GM12875 (cell line): ENCODE data around the gene COX6B2.

Experiments used
- H3K4me3 ChIP-seq: one replicate; pipeline ENCODE4 v1.5.1; 2011; ENCODE audit warnings: low read depth, low read length, control low read depth
- CTCF ChIP-seq: IDR thresholded peaks from 2 replicates; pipeline ENCODE4 v1.5.1; 2011; ENCODE audit warnings: low read depth, mild to moderate bottlenecking, control low read depth, inconsistent platforms, low read length, moderate library complexity, borderline replicate concordance; ENCODE audit not compliant: insufficient read depth

Gene COX6B2

GRCh38 chr19:55304279-55304978, 50.1 kb downstream of the COX6B2 start:
- H3K4me3 ChIP-seq: no peak overlapping the region

GRCh38 chr19:55303477-55303876, 51.0 kb downstream of the COX6B2 start:
- no peak overlapping the region for H3K4me3 ChIP-seq
- TF ChIP-seq CTCF: no peak

More at GRCh38 chr19:55304279-55304978, 50.1 kb downstream of the COX6B2 start:
- no peak for TF ChIP-seq CTCF

GRCh38 chr19:55302318-55302703, 52.2 kb downstream of the COX6B2 start:
- no peak overlapping the region for H3K4me3 ChIP-seq
- no peak for TF ChIP-seq CTCF

- H3K4me3 ChIP-seq: peak overlapping the region; percentile 12
- TF ChIP-seq CTCF: peak; percentile 94
Measured at GRCh38 chr19:55301459-55302317, 52.8 kb downstream of the COX6B2 start.

- TF ChIP-seq CTCF: no peak
Measured at GRCh38 chr19:55300886-55301458, 53.5 kb downstream of the COX6B2 start.

GRCh38 chr19:55299991-55300390, 54.5 kb downstream of the COX6B2 start:
- H3K4me3 ChIP-seq: no peak overlapping the region
- TF ChIP-seq CTCF: no peak

More at GRCh38 chr19:55300886-55301458, 53.5 kb downstream of the COX6B2 start:
- H3K4me3 ChIP-seq: no peak overlapping the region
